NCI-H146 treated with DMSO at 0.1 percent for 48 hours (cell line): ENCODE results near the gene PRRT3.
A peak's percentile ranks its signal among the peaks of the same experiment; 100 is the strongest.

ENCODE experiments used
- DNase-seq: peaks from one replicate; lab custom pipeline; 2025; ENCODE audit not compliant: unreplicated experiment; lab: John Stamatoyannopoulos, UW

The PRRT3 gene

GRCh38 chr3:9951962-9952805 lies at the start of gene PRRT3:
Gene PRRT3 (minus strand): TSS chr3:9952408. CDS start chr3:9950115, 2,293 bp downstream.
- peak; percentile 35 for DNase-seq

DNA sequence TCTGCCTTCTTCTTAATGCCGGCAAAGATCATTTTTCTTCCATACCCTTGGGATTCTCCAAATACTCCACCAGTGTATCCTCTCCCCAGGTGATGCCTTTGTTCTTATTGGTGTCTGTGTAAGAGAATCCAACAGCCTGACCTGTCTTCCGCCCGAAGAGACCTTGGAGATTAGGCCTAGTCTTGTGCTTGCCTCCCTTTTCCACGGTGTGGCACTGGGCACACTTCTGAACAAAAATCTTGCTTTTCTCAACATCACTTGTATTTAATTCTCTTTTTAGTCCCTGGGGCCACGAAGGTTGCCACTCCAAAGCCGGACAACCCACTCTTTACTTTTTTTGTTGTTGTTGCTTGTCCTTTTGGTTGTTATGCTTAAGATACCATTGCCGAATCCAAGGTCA lies 48.5 kb upstream of the PRRT3 start:
- DNase-seq = no peak

DNA sequence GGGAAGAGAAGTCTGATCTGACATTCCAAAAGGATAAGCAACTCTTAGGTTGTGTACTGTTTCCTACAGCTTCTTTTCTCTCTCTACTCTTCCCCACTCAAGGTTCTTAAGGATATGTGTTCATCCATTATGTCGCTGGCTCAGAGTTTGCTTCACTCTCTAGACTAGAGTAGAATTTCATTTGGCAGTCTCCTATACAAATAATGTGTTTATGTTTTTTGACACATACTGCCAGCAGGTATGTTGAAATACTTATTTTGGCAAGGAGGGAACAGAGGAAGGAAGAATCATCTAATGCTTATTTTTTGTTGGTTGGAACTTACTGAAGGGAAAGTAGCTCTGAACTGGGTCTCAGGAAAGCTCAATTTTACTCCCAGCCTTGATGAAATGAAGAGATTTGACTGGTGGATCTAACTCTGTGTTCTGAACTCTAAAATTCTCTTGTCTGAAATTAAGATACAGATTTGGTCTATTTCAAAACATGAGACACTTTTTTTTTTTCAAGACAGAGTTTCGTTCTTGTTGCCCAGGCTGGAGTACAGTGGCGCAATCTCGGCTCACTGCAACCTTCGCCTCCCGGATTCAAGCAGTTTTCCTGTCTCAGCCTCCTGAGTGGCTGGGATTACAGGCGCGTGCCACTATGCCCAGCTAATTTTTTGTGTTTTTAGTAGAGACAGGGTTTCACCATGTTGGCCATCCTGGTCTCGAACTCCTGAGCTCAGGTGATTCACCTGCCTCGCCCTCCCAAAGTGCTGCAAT lies 42.1 kb upstream of the PRRT3 start:
- DNase-seq = no peak

GRCh38 chr3:9986230-9986725 lies 34.1 kb upstream of the PRRT3 start:
- no peak for DNase-seq

DNA sequence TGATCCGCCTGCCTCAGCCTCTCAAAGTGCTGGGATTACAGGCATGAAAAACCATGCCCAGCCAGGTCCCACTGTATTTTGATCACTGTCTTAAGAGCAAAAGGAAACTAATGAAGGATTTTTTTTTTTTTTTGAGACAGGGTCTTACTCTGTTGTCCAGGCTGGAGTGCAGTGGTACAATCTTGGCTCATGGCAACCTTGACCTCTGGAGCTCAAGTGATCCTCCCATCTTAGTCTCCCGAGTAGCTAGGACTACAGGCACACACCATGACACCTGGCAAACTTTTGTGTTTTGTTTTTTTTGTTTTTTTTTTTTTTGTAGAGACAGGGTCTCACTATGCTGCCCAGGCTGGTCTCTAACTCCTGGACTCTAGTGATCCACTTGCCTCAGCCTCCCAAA lies 28.0 kb upstream of the PRRT3 start:
- no peak for DNase-seq

DNA sequence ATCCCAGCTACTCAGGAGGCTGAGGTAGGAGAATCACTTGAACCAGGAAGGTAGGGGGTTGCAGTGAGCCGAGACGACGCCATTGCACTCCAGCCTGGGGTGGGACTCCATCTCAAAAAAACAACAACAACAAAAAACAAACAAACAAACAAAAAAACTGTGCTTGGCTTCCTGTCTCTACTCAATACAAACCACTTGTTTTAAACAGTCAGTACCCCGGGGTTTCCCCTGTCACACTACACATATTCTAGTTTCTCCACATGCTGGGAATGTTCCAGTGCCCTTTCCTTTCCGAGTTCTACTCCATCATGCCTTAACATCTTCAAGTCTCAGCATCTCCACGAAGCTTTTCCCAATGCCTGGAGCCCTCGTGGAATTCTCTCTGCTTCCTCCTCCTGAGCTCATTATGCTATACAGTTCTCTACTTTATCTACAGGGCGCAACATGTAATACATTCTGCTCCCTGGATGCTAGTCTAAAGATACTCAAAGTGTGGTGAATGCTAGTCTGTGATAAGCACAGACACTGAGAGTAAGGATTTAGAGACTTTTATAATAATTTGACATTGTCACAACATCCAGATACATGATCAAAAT lies 26.6 kb upstream of the PRRT3 start:
- no peak for DNase-seq

DNA sequence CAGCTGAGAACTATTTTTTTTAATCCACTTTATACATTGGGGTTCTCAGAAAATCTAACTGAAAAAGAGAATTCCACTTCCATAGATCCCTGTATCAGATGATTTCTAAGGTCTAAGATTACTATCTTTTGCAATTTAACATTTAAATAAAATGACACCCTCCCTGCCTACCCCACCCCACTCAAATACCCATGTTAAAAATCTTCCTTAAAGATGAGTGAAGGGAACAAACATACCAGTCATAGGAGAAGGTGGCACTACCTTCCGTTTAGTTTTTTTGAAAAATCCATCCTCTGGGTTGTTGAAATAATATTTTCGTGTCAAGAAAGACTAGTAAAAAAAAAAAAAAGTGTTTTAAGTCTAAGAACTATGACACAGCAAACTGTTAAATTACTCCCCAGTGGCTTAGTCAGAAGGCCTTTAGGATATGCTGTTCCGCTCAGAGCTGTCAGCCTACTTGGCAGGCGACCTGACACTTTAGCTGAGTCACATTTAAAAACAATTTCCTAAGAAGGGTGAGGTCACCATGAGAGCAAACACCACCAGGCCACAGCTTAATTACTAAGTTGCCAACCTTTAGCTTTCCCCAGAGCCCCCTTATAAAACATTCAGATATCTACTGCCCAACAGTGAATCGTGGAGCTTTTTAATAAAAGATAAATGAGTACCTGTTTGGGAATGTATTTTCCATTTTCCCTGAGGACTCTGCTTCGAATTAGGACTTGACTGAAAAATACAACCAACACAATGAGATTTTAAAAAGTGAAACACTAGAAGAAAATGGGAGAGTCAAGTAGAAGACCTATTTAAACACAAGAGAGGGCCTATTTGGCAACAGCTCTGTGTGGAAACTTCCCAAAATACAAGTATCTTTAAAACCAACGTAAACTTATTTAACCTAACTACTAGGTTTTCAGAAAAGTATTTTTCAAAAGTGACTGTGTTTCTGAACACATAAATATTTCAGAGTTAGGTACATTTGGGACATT lies 24.8 kb upstream of the PRRT3 start:
- DNase-seq = no peak

GRCh38 chr3:9970020-9970652 lies 17.9 kb upstream of the PRRT3 start:
- DNase-seq = no peak

DNA sequence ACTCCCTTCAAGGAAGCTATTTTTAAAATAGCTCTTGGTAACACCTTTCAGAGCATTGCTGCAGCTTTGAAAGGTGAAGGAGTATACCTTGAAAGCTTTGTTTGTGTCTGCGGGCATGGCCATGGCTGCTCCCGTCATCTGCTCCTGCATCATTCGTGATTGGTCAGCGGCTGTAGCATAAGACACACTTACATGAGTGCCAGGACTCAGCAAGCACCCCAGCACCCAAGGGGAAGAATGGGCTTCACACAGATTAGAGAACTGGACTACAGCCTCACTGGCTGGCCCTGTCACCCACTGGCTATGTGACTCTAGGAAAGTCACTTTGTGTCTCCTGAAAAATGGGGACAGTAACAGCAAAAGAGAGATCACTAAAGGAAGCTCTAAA lies 17.4 kb upstream of the PRRT3 start:
- no peak for DNase-seq

- DNase-seq = no peak
Measured at GRCh38 chr3:9966841-9967240, 14.6 kb upstream of the PRRT3 start.

- DNase-seq = no peak
Measured at GRCh38 chr3:9965200-9965875, 13.1 kb upstream of the PRRT3 start.

DNA sequence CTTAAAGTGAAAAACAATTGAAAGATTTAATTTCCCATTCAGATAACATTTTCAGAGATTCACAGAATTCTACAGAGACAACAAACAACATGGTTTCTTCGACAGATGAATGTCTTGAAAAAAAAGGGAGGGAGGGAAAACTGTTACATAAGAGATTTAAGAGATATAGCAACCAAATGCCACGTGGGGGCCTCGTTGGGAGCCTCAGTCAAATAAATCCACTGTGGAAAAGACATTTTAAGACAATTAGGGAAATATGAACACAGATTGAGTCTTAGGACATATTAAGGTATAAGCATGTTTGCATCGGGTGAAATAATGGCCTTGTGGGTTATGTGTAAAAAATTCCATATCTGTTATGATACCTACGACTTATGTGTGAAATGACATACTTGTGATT lies 5.0 kb upstream of the PRRT3 start:
- no peak for DNase-seq

- no peak for DNase-seq
Measured at GRCh38 chr3:9955611-9956352, 3.6 kb upstream of the PRRT3 start.

- DNase-seq = peak; percentile 61
Measured at GRCh38 chr3:9955067-9955502, 2.9 kb upstream of the PRRT3 start.

- DNase-seq = no peak
Measured at GRCh38 chr3:9951598-9951961, 628 bp downstream of the PRRT3 start.

GRCh38 chr3:9951126-9951525 lies 1.1 kb downstream of the PRRT3 start:
- no peak for DNase-seq

DNA sequence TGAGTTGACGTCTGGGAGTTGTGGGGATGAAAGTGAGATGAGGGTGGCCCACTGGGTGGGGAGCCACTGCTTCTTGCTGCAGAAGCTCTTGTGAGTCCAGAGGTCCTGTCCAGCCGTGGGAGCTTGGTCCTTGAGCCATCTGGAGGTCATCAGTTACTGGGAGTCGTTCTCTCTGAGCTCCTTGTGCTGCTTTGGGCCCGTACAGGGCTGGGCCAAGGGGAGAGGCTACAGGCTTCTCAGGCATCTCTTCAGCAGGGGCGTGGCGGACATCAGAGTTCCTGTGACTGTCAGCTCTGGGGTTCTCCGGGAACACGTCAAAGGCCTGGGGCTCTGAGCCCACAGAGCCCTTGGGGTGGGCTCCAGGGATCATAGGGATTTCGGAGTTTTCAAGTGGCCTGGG lies 2.6 kb downstream of the PRRT3 start:
- no peak for DNase-seq

GRCh38 chr3:9949115-9949514 lies 3.1 kb downstream of the PRRT3 start:
- DNase-seq = no peak

DNA sequence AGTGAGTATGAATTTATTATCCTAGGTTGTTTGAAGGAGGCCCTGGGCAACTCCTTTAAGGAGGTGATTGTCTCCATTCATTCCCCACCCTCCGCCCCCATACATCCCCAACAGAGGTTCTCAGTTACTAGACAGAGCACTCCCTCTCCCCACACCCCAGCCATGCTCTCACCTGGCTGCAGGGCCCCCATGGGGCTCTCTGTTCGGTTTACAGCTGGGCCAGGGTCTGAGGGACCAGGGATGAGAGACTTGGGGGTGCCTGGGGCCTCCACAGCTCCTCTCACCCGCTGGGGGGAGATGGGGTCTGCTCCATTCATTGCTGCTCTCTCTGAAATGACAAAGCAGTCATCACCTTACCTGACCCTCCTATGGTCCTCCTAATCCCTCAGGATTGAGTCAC lies 3.6 kb downstream of the PRRT3 start:
- DNase-seq = no peak
